ENCODE data around the gene FAM229A. TPM values are rescaled to one million over a fixed set of nuclear protein-coding genes. Genes with fewer than 3 reads are reported as not detected.

The FAM229A gene
- total RNA-seq, 1 experiment from 2014 or later, result 5.6 TPM

DNA sequence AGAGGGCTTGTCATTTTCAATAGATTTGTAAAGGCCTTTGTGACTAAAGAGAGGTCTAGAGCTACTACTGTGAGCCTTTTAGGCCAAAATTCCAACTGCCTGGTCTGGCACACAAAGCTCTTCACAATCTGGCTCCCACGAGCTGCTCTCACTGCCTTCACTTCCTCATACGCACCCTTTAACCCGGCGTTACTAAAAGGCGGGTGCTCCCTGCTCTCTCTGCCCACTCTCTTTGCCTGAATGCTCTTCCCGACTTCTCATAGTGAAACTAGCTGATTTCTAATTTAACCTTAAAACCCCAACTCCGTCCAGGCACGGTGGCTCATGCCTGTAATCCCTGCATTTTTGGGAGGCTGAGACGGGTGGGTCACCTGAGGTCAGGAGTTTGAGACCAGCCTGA is 17.8 kb upstream of the FAM229A start:
- no peak overlapping the region for H4K5ac ChIP-seq (ENCODE audit: insufficient read length, low read depth, low read length)
- H3K27ac ChIP-seq (ENCODE audit: insufficient read length, low read depth, low read length), result no peak overlapping the region
- H3K4me1 Mint-ChIP-seq, result no peaks in the 10 kb centered on the region
- no peaks in the 10 kb centered on the region for H3K9me3 ChIP-seq (ENCODE audit: control insufficient read depth, low read depth, low read length)
- H2BK15ac ChIP-seq (ENCODE audit: low read depth, low read length), result no peak overlapping the region
- H3K9ac ChIP-seq (ENCODE audit: extremely low read depth, insufficient read length, low read length), result no peak overlapping the region
- H3K4ac ChIP-seq (ENCODE audit: low read depth, low read length), result no peak overlapping the region
- no peak overlapping the region for H3K23ac ChIP-seq (ENCODE audit: insufficient read length, low read depth, low read length)
- no peak overlapping the region for H3T11ph ChIP-seq (ENCODE audit: low read length)
- H4K20me1 ChIP-seq (ENCODE audit: control insufficient read depth, insufficient read depth, insufficient read length), result no peaks in the 10 kb centered on the region
- H2AFZ ChIP-seq (ENCODE audit: low read length), result no peak overlapping the region
- H3K36me3 Mint-ChIP-seq (ENCODE audit: insufficient read depth in 1 of 3, low read depth in 3 of 3), result peaks cover 26 to 88% (median 79%) of the 10 kb centered on the region in 3 experiments; a peak in 6 of 7 replicates
- H3K18ac ChIP-seq (ENCODE audit: insufficient read length, low read depth, low read length), result no peak overlapping the region
- no peak overlapping the region for H2BK5ac ChIP-seq (ENCODE audit: insufficient read length, low read length)
- TF ChIP-seq, protein P1, sequence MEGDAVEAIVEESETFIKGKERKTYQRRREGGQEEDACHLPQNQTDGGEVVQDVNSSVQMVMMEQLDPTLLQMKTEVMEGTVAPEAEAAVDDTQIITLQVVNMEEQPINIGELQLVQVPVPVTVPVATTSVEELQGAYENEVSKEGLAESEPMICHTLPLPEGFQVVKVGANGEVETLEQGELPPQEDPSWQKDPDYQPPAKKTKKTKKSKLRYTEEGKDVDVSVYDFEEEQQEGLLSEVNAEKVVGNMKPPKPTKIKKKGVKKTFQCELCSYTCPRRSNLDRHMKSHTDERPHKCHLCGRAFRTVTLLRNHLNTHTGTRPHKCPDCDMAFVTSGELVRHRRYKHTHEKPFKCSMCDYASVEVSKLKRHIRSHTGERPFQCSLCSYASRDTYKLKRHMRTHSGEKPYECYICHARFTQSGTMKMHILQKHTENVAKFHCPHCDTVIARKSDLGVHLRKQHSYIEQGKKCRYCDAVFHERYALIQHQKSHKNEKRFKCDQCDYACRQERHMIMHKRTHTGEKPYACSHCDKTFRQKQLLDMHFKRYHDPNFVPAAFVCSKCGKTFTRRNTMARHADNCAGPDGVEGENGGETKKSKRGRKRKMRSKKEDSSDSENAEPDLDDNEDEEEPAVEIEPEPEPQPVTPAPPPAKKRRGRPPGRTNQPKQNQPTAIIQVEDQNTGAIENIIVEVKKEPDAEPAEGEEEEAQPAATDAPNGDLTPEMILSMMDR (conservative IDR thresholded peaks at IDR 0.05), result no peak
- H3K79me1 ChIP-seq (ENCODE audit: insufficient read depth, low read depth, low read length, poor library complexity, severe bottlenecking), result no peaks in the 10 kb centered on the region
- no peak overlapping the region for H3K56ac ChIP-seq (ENCODE audit: insufficient read length, low read depth, low read length)
- no peak overlapping the region for H2AK5ac ChIP-seq (ENCODE audit: insufficient read length, low read length)
- no peak overlapping the region for H3K14ac ChIP-seq (ENCODE audit: insufficient read depth, low read length)
- peak overlapping the region in 1 of 3 experiments; percentile 26; a peak in 1 of 7 replicates for H3K27ac Mint-ChIP-seq
- no peaks in the 10 kb centered on the region for H3K4me1 ChIP-seq (ENCODE audit: insufficient read depth, low read length)
- H3K27me3 ChIP-seq (ENCODE audit: insufficient read depth, low read length), result no peaks in the 10 kb centered on the region
- H4K8ac ChIP-seq (replicated peaks; ENCODE audit: insufficient read length, low read depth, low read length), result no peak overlapping the region
- no peak overlapping the region for H3K4me2 ChIP-seq (ENCODE audit: insufficient read depth, insufficient read length, low read length)
- no peaks in the 10 kb centered on the region for H3K23me2 ChIP-seq (ENCODE audit: insufficient read length, low read depth, low read length, poor library complexity, severe bottlenecking)
- H4K91ac ChIP-seq (ENCODE audit: insufficient read length, low read depth, low read length), result no peak overlapping the region
- H2BK12ac ChIP-seq (ENCODE audit: insufficient read length, low read depth, low read length), result no peak overlapping the region
- no peaks in the 10 kb centered on the region for H3K9me3 Mint-ChIP-seq
- H2BK20ac ChIP-seq (ENCODE audit: low read depth, low read length, poor library complexity, severe bottlenecking), result no peak overlapping the region
- no peaks in the 10 kb centered on the region for H3K79me2 ChIP-seq (ENCODE audit: insufficient read depth, low read length)
- no peak overlapping the region for H2BK120ac ChIP-seq (ENCODE audit: low read depth, low read length, poor library complexity, severe bottlenecking)
- no CpG with 5 or more reads among the region's 9 CpGs for WGBS (ENCODE audit: extremely low coverage, insufficient read length, low lambda C conversion rate)
- DNase-seq, result no peak
- H3K27me3 Mint-ChIP-seq (ENCODE audit: low read depth), result no peaks in the 10 kb centered on the region
- H3K4me3 Mint-ChIP-seq, result no peak overlapping the region
